ENCODE data around the gene DNAJC15. TPM values are rescaled to one million over a fixed set of nuclear protein-coding genes. Genes with fewer than 3 reads are reported as not detected.

DNAJC15 gene
- total and polyA plus RNA-seq, 2 of the 4 experiments (the other 2 are of a cell fraction) = 7.0 to 22.0 TPM

DNA sequence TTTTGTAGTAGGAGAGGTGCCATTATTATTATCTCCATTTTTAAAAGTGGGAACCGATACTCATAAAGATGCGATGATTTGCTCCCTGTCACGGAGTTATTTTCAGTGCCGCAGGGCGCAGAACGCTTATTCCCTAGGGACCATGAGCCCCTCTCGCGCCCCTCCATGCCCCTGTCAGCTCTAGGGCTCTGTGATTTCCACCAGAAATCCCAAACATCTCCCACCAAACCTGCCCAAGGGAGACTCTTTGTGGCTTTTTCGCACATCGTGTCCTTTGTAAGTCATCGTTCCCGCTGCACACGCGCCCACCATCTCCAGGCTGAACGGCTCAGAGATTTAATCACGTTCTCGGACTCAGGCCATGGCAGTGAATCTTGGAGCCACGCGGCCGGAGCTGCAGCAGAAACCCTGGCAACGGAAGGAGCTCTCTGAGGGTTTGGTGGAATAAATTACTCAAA, 105.1 kb downstream of the DNAJC15 start:
- intact Hi-C loops (cut with micrococcal nuclease) = no loop called here
- ChIA-PET POLR2A (ENCODE audit: unreplicated experiment) (no interaction called here), CTCF (no interaction called here)
- DNase-seq = no peak
- no peak overlapping the region for H3K4me3 ChIP-seq (ENCODE audit: insufficient read depth, low read depth, low read length)
- dilution Hi-C loops (cut with HindIII; ENCODE audit: low sequenced_read_pairs, unreplicated experiment) = no loop called here
- H3K4me1 ChIP-seq (ENCODE audit: control insufficient read depth, insufficient read depth, low read length) = no peaks in the 10 kb centered on the region
- no peaks in the 10 kb centered on the region for H4K20me1 ChIP-seq (ENCODE audit: insufficient read depth, low read length)
- H3K9ac ChIP-seq (ENCODE audit: low read depth, low read length) = no peak overlapping the region
- no peaks in the 10 kb centered on the region for H3K9me3 ChIP-seq (ENCODE audit: control insufficient read depth, insufficient read depth, low read length)
- H4K5ac ChIP-seq (ENCODE audit: low read depth, low read length) = no peak overlapping the region
- no peak overlapping the region for H2BK5ac ChIP-seq (ENCODE audit: low read depth, low read length, poor library complexity, severe bottlenecking)
- H2BK120ac ChIP-seq (ENCODE audit: low read depth, low read length) = no peak overlapping the region
- H2AK9ac ChIP-seq (replicated peaks; ENCODE audit: low read depth, low read length, poor library complexity) = no peak overlapping the region
- no peak overlapping the region for H2BK15ac ChIP-seq (ENCODE audit: low read depth, low read length)
- H3K9me1 ChIP-seq (ENCODE audit: insufficient read depth, low read length) = peaks cover 8% of the 10 kb centered on the region; the same call in 1 of the 2 replicates
- no CpG with 5 or more reads among the region's 21 CpGs for WGBS, 2 experiments (ENCODE audit: extremely low coverage in 2 of 2, insufficient read length in 1 of 2)
- in situ Hi-C loops (cut with MboI; ENCODE audit: low sequenced_read_pairs) = no loop called here
- no peak overlapping the region for H3K14ac ChIP-seq (replicated peaks; ENCODE audit: low read depth, low read length)
- BruUV-seq (replicated peaks) = no TSS peak
- peaks cover 4% of the 10 kb centered on the region for H3K27me3 ChIP-seq (ENCODE audit: control insufficient read depth, insufficient read depth, low read length)
- no peak overlapping the region for H3K18ac ChIP-seq (ENCODE audit: low read depth, low read length)
- no peak for TF ChIP-seq SMC3 (IDR thresholded peaks at IDR 0.05; ENCODE audit: low read depth, low read length)
- TF ChIP-seq CHD1 (IDR thresholded peaks at IDR 0.05; ENCODE audit: low read depth, low read length) = no peak
- no peak for TF ChIP-seq MAFK (IDR thresholded peaks at IDR 0.05; ENCODE audit: low read depth, low read length)
- TF ChIP-seq CEBPB (IDR thresholded peaks at IDR 0.05; ENCODE audit: low read depth, low read length) = no peak
- TF ChIP-seq CTCF (conservative IDR thresholded peaks at IDR 0.05; ENCODE audit: low read depth, low read length) = no peak
- TF ChIP-seq MXI1 (IDR thresholded peaks at IDR 0.05; ENCODE audit: borderline replicate concordance, low read depth, low read length) = no peak
- no peak for TF ChIP-seq RAD21 (IDR thresholded peaks at IDR 0.05; ENCODE audit: low read length)
- no peak for TF ChIP-seq FOS (IDR thresholded peaks at IDR 0.05; ENCODE audit: low read depth, low read length)
- TF ChIP-seq NFE2L2 (IDR thresholded peaks at IDR 0.05; ENCODE audit: low read depth, low read length) = no peak
- TF ChIP-seq POLR2A (IDR thresholded peaks at IDR 0.05; ENCODE audit: low read depth, low read length) = no peak
- no peak for TF ChIP-seq MAZ (IDR thresholded peaks at IDR 0.05; ENCODE audit: borderline replicate concordance, low read depth, low read length)
- TF ChIP-seq, protein P1, sequence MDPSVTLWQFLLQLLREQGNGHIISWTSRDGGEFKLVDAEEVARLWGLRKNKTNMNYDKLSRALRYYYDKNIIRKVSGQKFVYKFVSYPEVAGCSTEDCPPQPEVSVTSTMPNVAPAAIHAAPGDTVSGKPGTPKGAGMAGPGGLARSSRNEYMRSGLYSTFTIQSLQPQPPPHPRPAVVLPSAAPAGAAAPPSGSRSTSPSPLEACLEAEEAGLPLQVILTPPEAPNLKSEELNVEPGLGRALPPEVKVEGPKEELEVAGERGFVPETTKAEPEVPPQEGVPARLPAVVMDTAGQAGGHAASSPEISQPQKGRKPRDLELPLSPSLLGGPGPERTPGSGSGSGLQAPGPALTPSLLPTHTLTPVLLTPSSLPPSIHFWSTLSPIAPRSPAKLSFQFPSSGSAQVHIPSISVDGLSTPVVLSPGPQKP (IDR thresholded peaks at IDR 0.05; ENCODE audit: borderline replicate concordance, low read depth, low read length) = no peak
- no peak for TF ChIP-seq RFX5 (IDR thresholded peaks at IDR 0.05; ENCODE audit: low read depth, low read length)
- no peaks in the 10 kb centered on the region for H3K36me3 ChIP-seq (ENCODE audit: control insufficient read depth, insufficient read depth, low read length)
- no peak overlapping the region for H2AFZ ChIP-seq (replicated peaks; ENCODE audit: low read length, poor library complexity)
- no peak overlapping the region for H3K4me2 ChIP-seq (ENCODE audit: low read depth, low read length)
- H3K4ac ChIP-seq (ENCODE audit: low read depth, low read length) = no peak overlapping the region; the same call in 1 of the 2 replicates
- no peak overlapping the region for H3K27ac ChIP-seq (ENCODE audit: insufficient read depth, low read length)
- H2AK5ac ChIP-seq (ENCODE audit: low read depth, low read length) = no peak overlapping the region
- H4K91ac ChIP-seq (ENCODE audit: insufficient read depth, low read depth, low read length) = no peak overlapping the region
- no peak overlapping the region for H4K8ac ChIP-seq (ENCODE audit: low read depth in 2 of 2, low read length in 2 of 2)
- H3K79me1 ChIP-seq (ENCODE audit: low read depth in 1 of 2, low read length in 2 of 2) = no peaks in the 10 kb centered on the region
- no peak for ATAC-seq (ENCODE audit: low read depth)
- H3K56ac ChIP-seq (ENCODE audit: extremely low read depth, insufficient read depth, low read length) = no peak overlapping the region
- no peak overlapping the region for H2BK20ac ChIP-seq (ENCODE audit: low read depth, low read length)
- H3K23ac ChIP-seq (ENCODE audit: low read depth, low read length) = no peak overlapping the region
